Parathyroid adenoma (tissue), 2 donors: Measurements from ENCODE around the gene RNU2-63P.
A peak's percentile ranks its signal among the peaks of the same experiment; 100 is the strongest.
"Not testable (repeated sequence)": the region's sequence is repeated elsewhere in the genome, so short reads cannot be mapped to it uniquely, and the experiment has no call there.

Experiments
- H2AFZ ChIP-seq: fragments of 300-600 bp; sonication (generic); one replicate; pipeline ENCODE4 v1.7.0; 2017; ENCODE audit warnings: antibody characterized with exemption, mild to moderate bottlenecking
- H3K27ac ChIP-seq: fragments of 300-600 bp; sonication (generic); one replicate; pipeline ENCODE4 v1.7.0; 2017
- H3K27me3 ChIP-seq: fragments of 300-600 bp; sonication (generic); one replicate; pipeline ENCODE4 v1.7.0; 2017; ENCODE audit warnings: low read length; ENCODE audit not compliant: control insufficient read depth, insufficient read depth
- H3K36me3 ChIP-seq: fragments of 300-600 bp; sonication (generic); one replicate; pipeline ENCODE4 v1.7.0; 2017; ENCODE audit warnings: low read length; ENCODE audit not compliant: control insufficient read depth, insufficient read depth
- H3K4me1 ChIP-seq: fragments of 300-600 bp; sonication (generic); one replicate; pipeline ENCODE4 v1.7.0; 2017; ENCODE audit warnings: control low read depth
- H3K4me2 ChIP-seq: fragments of 300-600 bp; sonication (generic); one replicate; pipeline ENCODE4 v1.7.0; 2017; ENCODE audit warnings: low read length
- H3K4me3 ChIP-seq: fragments of 300-600 bp; sonication (generic); one replicate; pipeline ENCODE4 v1.7.0; 2017; ENCODE audit warnings: low read depth, low read length
- H3K79me2 ChIP-seq: fragments of 300-600 bp; sonication (generic); one replicate; pipeline ENCODE4 v1.7.0; 2017; ENCODE audit warnings: control low read depth
- H3K9ac ChIP-seq: fragments of 300-600 bp; sonication (generic); one replicate; pipeline ENCODE4 v1.7.0; 2017; ENCODE audit warnings: mild to moderate bottlenecking
- H3K9me3 ChIP-seq: fragments of 300-600 bp; sonication (generic); one replicate; pipeline ENCODE4 v1.7.0; 2017; ENCODE audit warnings: low read length; ENCODE audit not compliant: control insufficient read depth
- TF ChIP-seq, protein P1 (sequence below): fragments of 300-600 bp; sonication (generic); IDR thresholded peaks from one replicate; pipeline ENCODE4 v1.7.0; 2017; ENCODE audit warnings: antibody characterized with exemption, mild to moderate bottlenecking
- donor health status: primary hyperparathyroidism.

Gene RNU2-63P

DNA sequence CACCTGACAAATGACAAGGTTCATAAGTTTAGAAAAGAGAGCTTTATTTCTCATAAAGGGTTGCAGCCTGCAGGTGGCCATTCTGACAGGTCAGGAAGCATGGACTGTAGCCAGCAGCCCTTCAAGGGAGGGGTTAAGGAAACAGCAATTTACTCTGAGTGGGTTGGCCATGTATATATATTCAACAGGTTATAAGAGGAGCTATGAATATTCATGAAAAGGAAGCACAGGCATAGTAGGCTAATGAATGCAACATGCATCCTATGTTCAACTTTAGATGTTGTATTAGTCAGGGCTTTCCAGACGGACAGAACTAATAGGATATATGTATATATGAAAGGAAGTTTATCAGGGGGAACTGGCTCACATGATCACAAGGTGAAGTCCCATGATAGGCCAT, 20.6 kb downstream of the RNU2-63P start:
- TF ChIP-seq, protein P1, sequence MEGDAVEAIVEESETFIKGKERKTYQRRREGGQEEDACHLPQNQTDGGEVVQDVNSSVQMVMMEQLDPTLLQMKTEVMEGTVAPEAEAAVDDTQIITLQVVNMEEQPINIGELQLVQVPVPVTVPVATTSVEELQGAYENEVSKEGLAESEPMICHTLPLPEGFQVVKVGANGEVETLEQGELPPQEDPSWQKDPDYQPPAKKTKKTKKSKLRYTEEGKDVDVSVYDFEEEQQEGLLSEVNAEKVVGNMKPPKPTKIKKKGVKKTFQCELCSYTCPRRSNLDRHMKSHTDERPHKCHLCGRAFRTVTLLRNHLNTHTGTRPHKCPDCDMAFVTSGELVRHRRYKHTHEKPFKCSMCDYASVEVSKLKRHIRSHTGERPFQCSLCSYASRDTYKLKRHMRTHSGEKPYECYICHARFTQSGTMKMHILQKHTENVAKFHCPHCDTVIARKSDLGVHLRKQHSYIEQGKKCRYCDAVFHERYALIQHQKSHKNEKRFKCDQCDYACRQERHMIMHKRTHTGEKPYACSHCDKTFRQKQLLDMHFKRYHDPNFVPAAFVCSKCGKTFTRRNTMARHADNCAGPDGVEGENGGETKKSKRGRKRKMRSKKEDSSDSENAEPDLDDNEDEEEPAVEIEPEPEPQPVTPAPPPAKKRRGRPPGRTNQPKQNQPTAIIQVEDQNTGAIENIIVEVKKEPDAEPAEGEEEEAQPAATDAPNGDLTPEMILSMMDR = no peak
- Histone ChIP-seq H2AFZ (no peak overlapping the region), H3K4me1 (peaks cover 6% of the 10 kb centered on the region), H3K27me3 (no peaks in the 10 kb centered on the region), H3K9me3 (no peaks in the 10 kb centered on the region), H3K36me3 (no peaks in the 10 kb centered on the region), H3K4me3 (no peak overlapping the region), H3K9ac (no peak overlapping the region), H3K79me2 (no peaks in the 10 kb centered on the region), H3K27ac (no peak overlapping the region), H3K4me2 (no peak overlapping the region)

DNA sequence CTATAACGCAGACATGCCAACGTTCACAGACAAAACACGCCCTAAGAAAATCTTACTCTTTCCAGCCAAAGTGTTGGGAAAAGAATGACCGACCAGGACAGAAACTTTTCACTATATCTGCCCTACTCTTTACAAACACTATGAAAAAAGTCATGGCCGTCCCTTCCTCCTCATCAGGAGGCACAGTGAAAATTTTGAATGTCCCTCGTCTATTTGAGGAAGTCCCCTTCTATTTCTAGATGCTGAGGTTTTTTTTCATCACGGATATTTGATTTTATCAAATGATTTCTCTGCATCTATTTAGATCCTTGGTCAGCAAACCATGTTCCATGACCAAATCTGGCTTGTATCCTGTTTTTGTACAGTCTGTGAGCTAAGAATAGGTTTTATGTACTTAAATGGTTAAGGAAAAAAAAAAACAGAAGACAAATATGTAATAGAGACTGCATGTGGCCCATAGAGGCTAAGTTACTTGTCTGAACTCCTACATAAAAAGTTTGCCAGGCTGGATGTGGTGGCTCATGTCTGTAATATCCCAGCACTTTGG, 22.0 kb downstream of the RNU2-63P start:
- H3K79me2 ChIP-seq, H3K9me3 ChIP-seq, H3K9ac ChIP-seq, H3K27me3 ChIP-seq, H3K4me3 ChIP-seq, H3K4me1 ChIP-seq, H2AFZ ChIP-seq, H3K4me2 ChIP-seq, H3K36me3 ChIP-seq: not testable (repeated sequence)
- H3K27ac ChIP-seq = peak overlapping the region; percentile 49

DNA sequence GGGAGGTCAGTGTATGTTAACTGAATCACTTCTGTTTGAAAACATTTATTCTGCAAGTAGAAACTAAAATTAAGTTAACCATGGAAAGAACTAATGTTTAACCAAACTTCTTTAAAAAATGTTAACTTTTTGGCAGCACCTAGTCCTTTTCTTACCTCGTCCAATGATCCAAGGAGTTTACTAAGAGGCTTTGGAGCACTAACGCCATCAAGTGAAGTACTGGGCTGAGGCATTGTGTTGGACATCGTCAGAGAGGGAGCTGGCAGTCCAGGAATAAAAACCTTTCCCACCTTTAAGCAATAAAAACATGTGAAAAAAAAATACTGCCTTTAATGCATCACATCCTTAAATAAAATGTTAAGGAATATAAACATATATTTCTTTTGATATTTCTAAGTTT, 23.8 kb downstream of the RNU2-63P start:
- not testable (repeated sequence) for H3K9ac ChIP-seq, H3K4me1 ChIP-seq, H3K27ac ChIP-seq, H3K27me3 ChIP-seq, H2AFZ ChIP-seq, H3K79me2 ChIP-seq, H3K4me2 ChIP-seq, H3K36me3 ChIP-seq, H3K9me3 ChIP-seq, H3K4me3 ChIP-seq

DNA sequence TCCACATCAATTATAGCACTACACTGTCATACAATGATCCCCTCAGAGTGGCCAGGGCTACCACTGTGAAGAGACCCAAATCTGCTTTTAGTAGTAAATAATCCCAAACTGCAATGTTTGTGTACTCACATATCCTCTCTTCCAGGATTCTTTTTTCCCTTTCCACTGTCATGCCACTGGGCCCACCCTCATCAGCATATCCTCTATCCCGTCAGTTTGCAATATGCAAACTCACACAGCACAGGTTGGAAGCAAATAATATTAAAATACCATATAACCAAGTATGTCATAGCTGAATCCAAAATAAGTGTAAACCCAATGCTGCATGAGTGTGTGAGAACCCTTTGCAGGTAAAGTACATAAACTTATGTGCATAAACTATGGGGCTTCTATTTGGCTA, 28.9 kb downstream of the RNU2-63P start:
- not testable (repeated sequence) for H3K27ac ChIP-seq, H3K27me3 ChIP-seq, H3K79me2 ChIP-seq, H3K36me3 ChIP-seq, H3K4me2 ChIP-seq, H3K9me3 ChIP-seq, H3K9ac ChIP-seq, H3K4me1 ChIP-seq, H3K4me3 ChIP-seq, H2AFZ ChIP-seq

DNA sequence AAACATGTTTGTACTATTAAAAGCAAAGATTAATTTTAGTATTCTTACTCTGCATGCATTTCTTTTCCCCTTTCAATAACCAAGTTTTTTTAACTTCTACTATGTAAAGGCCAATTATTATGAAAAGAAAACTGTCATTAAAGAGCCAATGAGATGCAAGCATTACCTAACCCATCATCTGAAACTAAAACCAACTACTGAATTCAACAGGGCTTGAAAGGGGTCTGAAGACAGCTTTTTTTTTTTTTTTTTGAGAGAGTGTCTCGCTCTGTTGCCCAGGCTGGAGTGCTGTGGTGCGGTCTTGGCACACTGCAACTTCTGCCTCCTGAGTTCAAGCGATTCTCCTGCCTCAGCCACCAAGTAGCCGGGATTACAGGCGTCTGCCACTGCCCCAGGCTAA, 30.4 kb downstream of the RNU2-63P start:
- not testable (repeated sequence) for H3K4me3 ChIP-seq, H3K4me1 ChIP-seq, H3K79me2 ChIP-seq, H3K27ac ChIP-seq, H3K36me3 ChIP-seq, H3K27me3 ChIP-seq, H3K4me2 ChIP-seq, H3K9ac ChIP-seq, H3K9me3 ChIP-seq, H2AFZ ChIP-seq

DNA sequence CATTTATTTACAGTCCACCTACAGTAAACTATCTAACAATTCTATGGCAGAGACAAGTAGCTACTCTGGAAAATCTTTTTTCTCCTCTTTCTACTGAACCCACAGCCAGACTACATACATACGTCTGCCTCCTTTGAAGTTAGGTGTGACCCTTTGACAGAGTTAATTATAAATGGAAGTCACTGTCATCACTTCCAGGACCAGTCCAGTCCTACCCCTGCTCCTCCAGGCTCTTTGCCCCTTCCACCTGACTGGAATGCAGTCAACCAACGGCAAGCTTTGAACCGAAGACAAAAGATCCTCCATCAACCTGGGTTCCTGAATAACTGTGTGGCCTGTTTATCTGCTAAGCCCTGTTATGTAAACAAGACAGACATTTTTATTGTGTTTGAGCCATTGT, 35.2 kb downstream of the RNU2-63P start:
- not testable (repeated sequence) for H3K27ac ChIP-seq, H2AFZ ChIP-seq, H3K27me3 ChIP-seq, H3K79me2 ChIP-seq, H3K4me1 ChIP-seq, H3K4me3 ChIP-seq, H3K9me3 ChIP-seq, H3K36me3 ChIP-seq, H3K9ac ChIP-seq, H3K4me2 ChIP-seq

DNA sequence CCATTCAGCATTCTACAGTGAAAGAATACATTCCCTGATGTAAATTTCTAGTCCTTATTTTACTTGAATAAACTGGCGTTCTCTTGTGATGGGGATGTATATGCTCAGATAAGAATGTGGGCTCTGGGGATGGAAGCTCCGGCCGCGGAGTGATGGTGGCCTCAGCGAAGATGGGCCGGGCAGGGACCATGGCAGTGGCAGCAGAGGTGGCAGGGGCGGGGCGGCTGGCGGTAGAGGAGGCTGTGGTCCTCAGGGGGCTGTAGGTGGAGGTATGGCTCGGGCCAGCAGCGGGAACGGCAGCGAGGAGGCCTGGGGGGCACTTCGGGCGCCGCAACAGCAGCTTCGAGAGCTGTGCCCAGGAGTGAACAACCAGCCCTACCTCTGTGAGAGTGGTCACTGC, 44.0 kb downstream of the RNU2-63P start:
- H3K9ac ChIP-seq, H3K79me2 ChIP-seq, H3K4me2 ChIP-seq, H3K27me3 ChIP-seq, H3K36me3 ChIP-seq, H3K27ac ChIP-seq, H2AFZ ChIP-seq, H3K9me3 ChIP-seq, H3K4me1 ChIP-seq, H3K4me3 ChIP-seq: not testable (repeated sequence)
